H1 (cell line): ENCODE data around the gene KCNG3. TPM values are rescaled to one million over a fixed set of nuclear protein-coding genes. Genes with fewer than 3 reads are reported as not detected.
"Not testable (repeated sequence)": the region's sequence is repeated elsewhere in the genome, so short reads cannot be mapped to it uniquely, and the experiment has no call there.

Experiments used
- CTCF ChIA-PET: fragments of 300-600 bp; sonication (Branson Sonifier 250); formaldehyde crosslinking; loops from one replicate; lab custom pipeline; 2021; ENCODE audit not compliant: partially characterized antibody; lab: Charles Lee
- POLR2A ChIA-PET: fragments of 300-600 bp; sonication (Branson Sonifier 250); formaldehyde crosslinking; loops from one replicate; lab custom pipeline; 2021; ENCODE audit warnings: inconsistent platforms; ENCODE audit not compliant: partially characterized antibody; lab: Charles Lee
- DNase-seq, 2 experiments: peaks; one replicate each; pipeline versions ENCODE4 v3.0.0 to v3.0.0-alpha.2; 2010 to 2022; ENCODE audit warnings: low spot score in 2 of 2, low read depth in 1 of 2, mixed read lengths in 1 of 2
- FAIRE-seq: peaks from 2 replicates; lab custom pipeline; 2011; peaks lifted over from hg19 to GRCh38; lab: Jason Lieb, UNC
- H2AFZ ChIP-seq: 2 replicates; pipeline ENCODE4 v1.8.1; 2012; ENCODE audit warnings: low read length, inconsistent platforms
- H2AK5ac ChIP-seq: 2 replicates; pipeline ENCODE4 v1.6.1; 2013; ENCODE audit warnings: low read depth, low read length
- H2BK120ac ChIP-seq: replicated peaks from 2 replicates; pipeline ENCODE3; 2013; ENCODE audit warnings: low read depth, low read length, inconsistent platforms
- H2BK12ac ChIP-seq: 2 replicates; pipeline ENCODE4 v1.6.1; 2013; ENCODE audit warnings: low read depth, low read length
- H2BK15ac ChIP-seq: 2 replicates; pipeline ENCODE4 v1.6.1; 2013; ENCODE audit warnings: low read length
- H2BK20ac ChIP-seq: 2 replicates; pipeline ENCODE4 v1.6.1; 2013; ENCODE audit warnings: low read length
- H2BK5ac ChIP-seq: 2 replicates; pipeline ENCODE4 v1.6.1; 2013; ENCODE audit warnings: low read depth, low read length
- H3K14ac ChIP-seq: 2 replicates; pipeline ENCODE4 v1.6.1; 2013; ENCODE audit warnings: inconsistent platforms; ENCODE audit not compliant: insufficient read length
- H3K18ac ChIP-seq: 2 replicates; pipeline ENCODE4 v1.6.1; 2013; ENCODE audit warnings: low read length; ENCODE audit errors: extremely low read depth
- H3K23ac ChIP-seq: 2 replicates; pipeline ENCODE4 v1.6.1; 2013; ENCODE audit warnings: inconsistent platforms; ENCODE audit not compliant: insufficient read length
- H3K23me2 ChIP-seq: 2 replicates; pipeline ENCODE4 v1.6.1; 2013; ENCODE audit warnings: low read depth, low read length
- H3K27ac ChIP-seq: 2 replicates; pipeline ENCODE4 v1.6.1; 2011; ENCODE audit warnings: low read depth, low read length, inconsistent platforms
- H3K27me3 ChIP-seq, 4 experiments: replicated peaks in 1 of 4; 1 replicate in 1 of 4; 2 replicates in 3 of 4; pipeline versions ENCODE4 v1.6.1 to v1.8.1; 2011 to 2013; ENCODE audit warnings: low read length in 3 of 4, mild to moderate bottlenecking in 3 of 4, inconsistent platforms in 2 of 4, mixed read lengths in 2 of 4, moderate library complexity in 1 of 4; ENCODE audit not compliant: control insufficient read depth in 3 of 4, insufficient read depth in 3 of 4; ENCODE audit errors: extremely low read depth in 1 of 4
- H3K36me3 ChIP-seq, 4 experiments: 2 replicates each; pipeline versions ENCODE4 v1.6.1 to v1.8.1; 2011 to 2013; ENCODE audit warnings: mild to moderate bottlenecking in 4 of 4, low read length in 3 of 4, moderate library complexity in 2 of 4, control low read depth in 1 of 4, inconsistent platforms in 1 of 4; ENCODE audit not compliant: insufficient read depth in 4 of 4, control insufficient read depth in 2 of 4
- H3K4ac ChIP-seq: replicated peaks from 2 replicates; pipeline ENCODE3; 2013; ENCODE audit warnings: low read length, low read depth, mixed read lengths, inconsistent platforms; ENCODE audit not compliant: insufficient read length
- H3K4me1 ChIP-seq, 4 experiments: replicated peaks in 1 of 4; 1 replicate in 1 of 4; 2 replicates in 3 of 4; pipeline versions ENCODE4 v1.6.1 to v1.8.1; 2011 to 2013; ENCODE audit warnings: low read length in 3 of 4, inconsistent platforms in 2 of 4, mixed read lengths in 1 of 4; ENCODE audit not compliant: insufficient read depth in 4 of 4, control insufficient read depth in 3 of 4
- H3K4me2 ChIP-seq, 2 experiments: 2 replicates each; pipeline versions ENCODE4 v1.6.1 to v1.8.1; 2011 to 2013; ENCODE audit warnings: low read depth in 2 of 2, low read length in 2 of 2, control low read depth in 1 of 2, inconsistent platforms in 1 of 2, mild to moderate bottlenecking in 1 of 2; ENCODE audit not compliant: insufficient read depth in 1 of 2
- H3K4me3 ChIP-seq, 4 experiments: fragments of 200-600, 300-600 bp in 1 of 4; sonication (generic), shearing (Covaris generic), sonication (Bioruptor Twin) in 1 of 4; 2 replicates each; pipeline versions ENCODE4 v1.5.1 to v1.8.1; 2011 to 2016; ENCODE audit warnings: low read length in 4 of 4, low read depth in 3 of 4, control low read depth in 2 of 4, inconsistent platforms in 2 of 4, mild to moderate bottlenecking in 2 of 4, mixed read lengths in 1 of 4, moderate library complexity in 1 of 4; ENCODE audit not compliant: insufficient read depth in 2 of 4; ENCODE audit errors: extremely low read depth in 1 of 4
- H3K56ac ChIP-seq: replicated peaks from 2 replicates; pipeline ENCODE3; 2013; ENCODE audit warnings: low read depth, mild to moderate bottlenecking, mixed read lengths, low read length, inconsistent platforms; ENCODE audit not compliant: insufficient read length
- H3K79me1 ChIP-seq: 2 replicates; pipeline ENCODE4 v1.6.1; 2013; ENCODE audit warnings: low read depth, low read length, control low read depth
- H3K79me2 ChIP-seq, 2 experiments: 2 replicates each; pipeline versions ENCODE4 v1.6.1 to v1.8.1; 2012 to 2013; ENCODE audit warnings: low read length in 2 of 2, mild to moderate bottlenecking in 2 of 2, inconsistent platforms in 1 of 2; ENCODE audit not compliant: insufficient read depth in 2 of 2, control insufficient read depth in 1 of 2
- H3K9ac ChIP-seq, 4 experiments: replicated peaks in 1 of 4; 1 replicate in 1 of 4; 2 replicates in 3 of 4; pipeline versions ENCODE4 v1.6.1 to v1.8.1; 2011 to 2013; ENCODE audit warnings: low read depth in 3 of 4, low read length in 3 of 4, control low read depth in 2 of 4, mild to moderate bottlenecking in 2 of 4, moderate library complexity in 2 of 4, inconsistent platforms in 1 of 4; ENCODE audit errors: extremely low read depth in 1 of 4
- H3K9me3 ChIP-seq, 2 experiments: 2 replicates each; pipeline versions ENCODE4 v1.6.1 to v1.8.1; 2012 to 2013; ENCODE audit warnings: mild to moderate bottlenecking in 2 of 2, moderate library complexity in 2 of 2, control low read depth in 1 of 2, inconsistent platforms in 1 of 2, low read depth in 1 of 2, low read length in 1 of 2, mixed read lengths in 1 of 2; ENCODE audit not compliant: insufficient read depth in 2 of 2
- H4K20me1 ChIP-seq, 2 experiments: replicated peaks in 1 of 2; 2 replicates each; pipeline versions ENCODE3 to v1.8.1; 2011 to 2013; ENCODE audit warnings: inconsistent platforms in 2 of 2, low read length in 2 of 2, mild to moderate bottlenecking in 1 of 2; ENCODE audit not compliant: insufficient read depth in 2 of 2, control insufficient read depth in 1 of 2
- H4K5ac ChIP-seq: 2 replicates; pipeline ENCODE4 v1.6.1; 2013; ENCODE audit warnings: low read length, low read depth, mixed read lengths, inconsistent platforms; ENCODE audit not compliant: insufficient read length
- H4K8ac ChIP-seq: 2 replicates; pipeline ENCODE4 v1.8.0; 2013; ENCODE audit warnings: mild to moderate bottlenecking, moderate library complexity, low read length, inconsistent platforms; ENCODE audit not compliant: insufficient read depth; ENCODE audit errors: extremely low read depth
- H4K91ac ChIP-seq: replicated peaks from 2 replicates; pipeline ENCODE3; 2013; ENCODE audit warnings: low read length, mixed read lengths, inconsistent platforms; ENCODE audit not compliant: insufficient read length
- WGBS, 2 experiments: shearing (Covaris generic) in 1 of 2; methylation state at CpG; one replicate each; pipeline versions ENCODE4 v1.1.6 to v1.1.7; 2013 to 2015; ENCODE audit warnings: low lambda C conversion rate in 2 of 2, mixed read lengths in 2 of 2, inconsistent platforms in 1 of 2, low coverage in 1 of 2, missing lambda C conversion rate in 1 of 2; ENCODE audit not compliant: insufficient replicate concordance in 2 of 2, insufficient coverage in 1 of 2, insufficient read length in 1 of 2; ENCODE audit errors: extremely low coverage in 1 of 2, missing lambda C conversion rate in 1 of 2; 5-methylcytosine and 5-hydroxymethylcytosine counted together
- polyA plus RNA-seq, 7 experiments: library from polyadenylated mRNA; depleted of rRNA in 3 of 7; stranded (reverse) in 5 of 7; unstranded in 2 of 7; fragments of >200 nt in 5 of 7; fragments of 200-250 nt in 2 of 7; gene quantifications; 1 replicate in 5 of 7; 2 replicates in 1 of 7; 4 replicates in 1 of 7; pipeline versions ENCODE4 v1.2.1 to v1.2.3, GENCODE V29; 2011 to 2013; ENCODE audit warnings: missing spikeins in 2 of 7, mixed read lengths in 2 of 7
- total RNA-seq: library from RNA; stranded (reverse); fragmentation: NEBNext Ultra II Directional; extraction: Animal tissue kit (Norgen Biotek cat#: 25700); gene quantifications from 2 replicates; pipeline ENCODE4 v1.2.1, GENCODE V29; 2021

Gene KCNG3
- total and polyA plus RNA-seq, 2 of the 8 experiments (the other 6 are each of a cell fraction or from before 2014, with no cell fraction given): 8.1 to 21.3 TPM

GRCh38 chr2:42398052-42398451, 95.7 kb downstream of the KCNG3 start:
- H3K4ac ChIP-seq, H4K5ac ChIP-seq, H3K4me1 ChIP-seq, FAIRE-seq, H3K18ac ChIP-seq, H3K56ac ChIP-seq, H2BK15ac ChIP-seq, H4K20me1 ChIP-seq, H3K36me3 ChIP-seq, H3K23me2 ChIP-seq, H2BK20ac ChIP-seq, H4K8ac ChIP-seq, H3K9ac ChIP-seq, H3K79me2 ChIP-seq, H2BK120ac ChIP-seq, H3K23ac ChIP-seq, H3K79me1 ChIP-seq, H3K27ac ChIP-seq, H2BK12ac ChIP-seq, H3K4me2 ChIP-seq, DNase-seq, H3K4me3 ChIP-seq, H2AK5ac ChIP-seq, H2AFZ ChIP-seq, H3K14ac ChIP-seq, H3K27me3 ChIP-seq, H4K91ac ChIP-seq, H2BK5ac ChIP-seq, H3K9me3 ChIP-seq: not testable (repeated sequence)
- CTCF ChIA-PET: interaction anchor here (2.4 kb wide), 1 partner anchor 11 kb away, joined by 10 read pairs; no protein-coding TSS in a partner anchor
- POLR2A ChIA-PET: interaction anchor here (1.4 kb wide), 1 partner anchor 8 kb away, joined by 4 read pairs; no protein-coding TSS in a partner anchor
- 91% methylated on average over 11 of the region's 11 CpGs; no CpG with 5 or more reads in 1 of the 2 experiments for WGBS, 2 experiments

GRCh38 chr2:42393320-42393719, 100.5 kb downstream of the KCNG3 start:
- H3K27ac ChIP-seq, H3K9me3 ChIP-seq, H4K20me1 ChIP-seq, H2AK5ac ChIP-seq, DNase-seq, H3K9ac ChIP-seq, FAIRE-seq, H2BK12ac ChIP-seq, H3K18ac ChIP-seq, H4K8ac ChIP-seq, H3K23me2 ChIP-seq, H2BK5ac ChIP-seq, H3K4me3 ChIP-seq, H2BK15ac ChIP-seq, H3K4ac ChIP-seq, H3K56ac ChIP-seq, H3K36me3 ChIP-seq, H2BK120ac ChIP-seq, H3K79me2 ChIP-seq, H4K91ac ChIP-seq, H2BK20ac ChIP-seq, H3K27me3 ChIP-seq, H3K4me2 ChIP-seq, H3K23ac ChIP-seq, H2AFZ ChIP-seq, H4K5ac ChIP-seq, H3K4me1 ChIP-seq, H3K79me1 ChIP-seq, H3K14ac ChIP-seq: not testable (repeated sequence)
- CTCF ChIA-PET: interaction anchor here (0.6 to 0.9 kb wide), 4 partner anchors 15 to 1135 kb away, joined by 3 read pairs; no protein-coding TSS in a partner anchor
- POLR2A ChIA-PET: interaction anchor here (0.7 to 1.3 kb wide), 4 partner anchors 10 to 51 kb away, joined by 3 to 6 read pairs (median 4); no protein-coding TSS in a partner anchor
- WGBS, 2 experiments: 96% methylated on average over 3 of the region's 3 CpGs; no CpG with 5 or more reads in 1 of the 2 experiments
